H1 (cell line): ENCODE results near the gene PLEKHA4. TPM values are rescaled to one million over a fixed set of nuclear protein-coding genes. Genes with fewer than 3 reads are reported as not detected.

Experiments used
- CTCF ChIA-PET: fragments of 300-600 bp; sonication (Branson Sonifier 250); formaldehyde crosslinking; loops from one replicate; lab custom pipeline; 2021; ENCODE audit not compliant: partially characterized antibody; lab: Charles Lee
- POLR2A ChIA-PET: fragments of 300-600 bp; sonication (Branson Sonifier 250); formaldehyde crosslinking; loops from one replicate; lab custom pipeline; 2021; ENCODE audit warnings: inconsistent platforms; ENCODE audit not compliant: partially characterized antibody; lab: Charles Lee
- DNase-seq, 2 experiments: peaks; one replicate each; pipeline versions ENCODE4 v3.0.0 to v3.0.0-alpha.2; 2010 to 2022; ENCODE audit warnings: low spot score in 2 of 2, low read depth in 1 of 2, mixed read lengths in 1 of 2
- FAIRE-seq: peaks from 2 replicates; lab custom pipeline; 2011; peaks lifted over from hg19 to GRCh38; lab: Jason Lieb, UNC
- H2AFZ ChIP-seq: 2 replicates; pipeline ENCODE4 v1.8.1; 2012; ENCODE audit warnings: low read length, inconsistent platforms
- H2AK5ac ChIP-seq: 2 replicates; pipeline ENCODE4 v1.6.1; 2013; ENCODE audit warnings: low read depth, low read length
- H2BK120ac ChIP-seq: replicated peaks from 2 replicates; pipeline ENCODE3; 2013; ENCODE audit warnings: low read depth, low read length, inconsistent platforms
- H2BK12ac ChIP-seq: 2 replicates; pipeline ENCODE4 v1.6.1; 2013; ENCODE audit warnings: low read depth, low read length
- H2BK15ac ChIP-seq: 2 replicates; pipeline ENCODE4 v1.6.1; 2013; ENCODE audit warnings: low read length
- H2BK20ac ChIP-seq: 2 replicates; pipeline ENCODE4 v1.6.1; 2013; ENCODE audit warnings: low read length
- H2BK5ac ChIP-seq: 2 replicates; pipeline ENCODE4 v1.6.1; 2013; ENCODE audit warnings: low read depth, low read length
- H3K14ac ChIP-seq: 2 replicates; pipeline ENCODE4 v1.6.1; 2013; ENCODE audit warnings: inconsistent platforms; ENCODE audit not compliant: insufficient read length
- H3K18ac ChIP-seq: 2 replicates; pipeline ENCODE4 v1.6.1; 2013; ENCODE audit warnings: low read length; ENCODE audit errors: extremely low read depth
- H3K23ac ChIP-seq: 2 replicates; pipeline ENCODE4 v1.6.1; 2013; ENCODE audit warnings: inconsistent platforms; ENCODE audit not compliant: insufficient read length
- H3K23me2 ChIP-seq: 2 replicates; pipeline ENCODE4 v1.6.1; 2013; ENCODE audit warnings: low read depth, low read length
- H3K27ac ChIP-seq: 2 replicates; pipeline ENCODE4 v1.6.1; 2011; ENCODE audit warnings: low read depth, low read length, inconsistent platforms
- H3K27me3 ChIP-seq, 4 experiments: replicated peaks in 1 of 4; 1 replicate in 1 of 4; 2 replicates in 3 of 4; pipeline versions ENCODE4 v1.6.1 to v1.8.1; 2011 to 2013; ENCODE audit warnings: low read length in 3 of 4, mild to moderate bottlenecking in 3 of 4, inconsistent platforms in 2 of 4, mixed read lengths in 2 of 4, moderate library complexity in 1 of 4; ENCODE audit not compliant: control insufficient read depth in 3 of 4, insufficient read depth in 3 of 4; ENCODE audit errors: extremely low read depth in 1 of 4
- H3K36me3 ChIP-seq, 4 experiments: 2 replicates each; pipeline versions ENCODE4 v1.6.1 to v1.8.1; 2011 to 2013; ENCODE audit warnings: mild to moderate bottlenecking in 4 of 4, low read length in 3 of 4, moderate library complexity in 2 of 4, control low read depth in 1 of 4, inconsistent platforms in 1 of 4; ENCODE audit not compliant: insufficient read depth in 4 of 4, control insufficient read depth in 2 of 4
- H3K4ac ChIP-seq: replicated peaks from 2 replicates; pipeline ENCODE3; 2013; ENCODE audit warnings: low read length, low read depth, mixed read lengths, inconsistent platforms; ENCODE audit not compliant: insufficient read length
- H3K4me1 ChIP-seq, 4 experiments: replicated peaks in 1 of 4; 1 replicate in 1 of 4; 2 replicates in 3 of 4; pipeline versions ENCODE4 v1.6.1 to v1.8.1; 2011 to 2013; ENCODE audit warnings: low read length in 3 of 4, inconsistent platforms in 2 of 4, mixed read lengths in 1 of 4; ENCODE audit not compliant: insufficient read depth in 4 of 4, control insufficient read depth in 3 of 4
- H3K4me2 ChIP-seq, 2 experiments: 2 replicates each; pipeline versions ENCODE4 v1.6.1 to v1.8.1; 2011 to 2013; ENCODE audit warnings: low read depth in 2 of 2, low read length in 2 of 2, control low read depth in 1 of 2, inconsistent platforms in 1 of 2, mild to moderate bottlenecking in 1 of 2; ENCODE audit not compliant: insufficient read depth in 1 of 2
- H3K4me3 ChIP-seq, 4 experiments: fragments of 200-600, 300-600 bp in 1 of 4; sonication (generic), shearing (Covaris generic), sonication (Bioruptor Twin) in 1 of 4; 2 replicates each; pipeline versions ENCODE4 v1.5.1 to v1.8.1; 2011 to 2016; ENCODE audit warnings: low read length in 4 of 4, low read depth in 3 of 4, control low read depth in 2 of 4, inconsistent platforms in 2 of 4, mild to moderate bottlenecking in 2 of 4, mixed read lengths in 1 of 4, moderate library complexity in 1 of 4; ENCODE audit not compliant: insufficient read depth in 2 of 4; ENCODE audit errors: extremely low read depth in 1 of 4
- H3K56ac ChIP-seq: replicated peaks from 2 replicates; pipeline ENCODE3; 2013; ENCODE audit warnings: low read depth, mild to moderate bottlenecking, mixed read lengths, low read length, inconsistent platforms; ENCODE audit not compliant: insufficient read length
- H3K79me1 ChIP-seq: 2 replicates; pipeline ENCODE4 v1.6.1; 2013; ENCODE audit warnings: low read depth, low read length, control low read depth
- H3K79me2 ChIP-seq, 2 experiments: 2 replicates each; pipeline versions ENCODE4 v1.6.1 to v1.8.1; 2012 to 2013; ENCODE audit warnings: low read length in 2 of 2, mild to moderate bottlenecking in 2 of 2, inconsistent platforms in 1 of 2; ENCODE audit not compliant: insufficient read depth in 2 of 2, control insufficient read depth in 1 of 2
- H3K9ac ChIP-seq, 4 experiments: replicated peaks in 1 of 4; 1 replicate in 1 of 4; 2 replicates in 3 of 4; pipeline versions ENCODE4 v1.6.1 to v1.8.1; 2011 to 2013; ENCODE audit warnings: low read depth in 3 of 4, low read length in 3 of 4, control low read depth in 2 of 4, mild to moderate bottlenecking in 2 of 4, moderate library complexity in 2 of 4, inconsistent platforms in 1 of 4; ENCODE audit errors: extremely low read depth in 1 of 4
- H3K9me3 ChIP-seq, 2 experiments: 2 replicates each; pipeline versions ENCODE4 v1.6.1 to v1.8.1; 2012 to 2013; ENCODE audit warnings: mild to moderate bottlenecking in 2 of 2, moderate library complexity in 2 of 2, control low read depth in 1 of 2, inconsistent platforms in 1 of 2, low read depth in 1 of 2, low read length in 1 of 2, mixed read lengths in 1 of 2; ENCODE audit not compliant: insufficient read depth in 2 of 2
- H4K20me1 ChIP-seq, 2 experiments: replicated peaks in 1 of 2; 2 replicates each; pipeline versions ENCODE3 to v1.8.1; 2011 to 2013; ENCODE audit warnings: inconsistent platforms in 2 of 2, low read length in 2 of 2, mild to moderate bottlenecking in 1 of 2; ENCODE audit not compliant: insufficient read depth in 2 of 2, control insufficient read depth in 1 of 2
- H4K5ac ChIP-seq: 2 replicates; pipeline ENCODE4 v1.6.1; 2013; ENCODE audit warnings: low read length, low read depth, mixed read lengths, inconsistent platforms; ENCODE audit not compliant: insufficient read length
- H4K8ac ChIP-seq: 2 replicates; pipeline ENCODE4 v1.8.0; 2013; ENCODE audit warnings: mild to moderate bottlenecking, moderate library complexity, low read length, inconsistent platforms; ENCODE audit not compliant: insufficient read depth; ENCODE audit errors: extremely low read depth
- H4K91ac ChIP-seq: replicated peaks from 2 replicates; pipeline ENCODE3; 2013; ENCODE audit warnings: low read length, mixed read lengths, inconsistent platforms; ENCODE audit not compliant: insufficient read length
- CBX5 ChIP-seq: fragments of 300-800, 300-1000 bp; sonication (generic); IDR thresholded peaks from 2 replicates; pipeline ENCODE4 v1.7.1; 2016; ENCODE audit warnings: antibody characterized with exemption, low read length, low read depth
- CTBP2 ChIP-seq: IDR thresholded peaks from 2 replicates; pipeline ENCODE4 v1.7.0; 2011; ENCODE audit warnings: borderline replicate concordance, mild to moderate bottlenecking, moderate library complexity, mixed read lengths, low read length; ENCODE audit not compliant: insufficient read depth, insufficient read length
- FOSL1 ChIP-seq: IDR thresholded peaks from 2 replicates; pipeline ENCODE4 v1.6.1; 2011; ENCODE audit warnings: mild to moderate bottlenecking, low read depth, low read length, moderate library complexity; ENCODE audit not compliant: insufficient read depth
- MAFK ChIP-seq: IDR thresholded peaks from 2 replicates; pipeline ENCODE4 v1.6.1; 2012; ENCODE audit warnings: low read depth, mild to moderate bottlenecking, improper control_type of control experiment, low read length
- NANOG ChIP-seq: IDR thresholded peaks from 2 replicates; pipeline ENCODE4 v1.6.1; 2011; ENCODE audit warnings: low read length, low read depth, mild to moderate bottlenecking, inconsistent platforms; ENCODE audit not compliant: insufficient read depth, poor library complexity, severe bottlenecking
- RAD21 ChIP-seq, 2 experiments: IDR thresholded peaks in 1 of 2; conservative IDR thresholded peaks in 1 of 2; 2 replicates each; pipeline ENCODE4 v1.6.1; 2011; ENCODE audit warnings: low read depth in 2 of 2, low read length in 2 of 2, improper control_type of control experiment in 1 of 2, inconsistent platforms in 1 of 2, mild to moderate bottlenecking in 1 of 2, moderate library complexity in 1 of 2
- SIRT6 ChIP-seq: IDR thresholded peaks from one replicate; pipeline ENCODE4 v1.7.1; 2012; ENCODE audit warnings: low read length, inconsistent platforms
- SP1 ChIP-seq: IDR thresholded peaks from 2 replicates; pipeline ENCODE4 v1.6.1; 2011; ENCODE audit warnings: low read depth, low read length
- SP4 ChIP-seq: IDR thresholded peaks from 2 replicates; pipeline ENCODE4 v1.6.1; 2012; ENCODE audit warnings: low read length, inconsistent platforms
- SRF ChIP-seq: IDR thresholded peaks from 2 replicates; pipeline ENCODE4 v1.6.1; 2011; ENCODE audit warnings: mild to moderate bottlenecking, low read depth, low read length, moderate library complexity
- YY1 ChIP-seq: IDR thresholded peaks from 2 replicates; pipeline ENCODE4 v1.6.1; 2011; ENCODE audit warnings: low read depth, mild to moderate bottlenecking, low read length
- ZNF274 ChIP-seq: IDR thresholded peaks from 2 replicates; pipeline ENCODE4 v1.7.0; 2012; ENCODE audit warnings: low read length, borderline replicate concordance; ENCODE audit errors: extremely low read depth
- WGBS, 2 experiments: shearing (Covaris generic) in 1 of 2; methylation state at CpG; one replicate each; pipeline versions ENCODE4 v1.1.6 to v1.1.7; 2013 to 2015; ENCODE audit warnings: low lambda C conversion rate in 2 of 2, mixed read lengths in 2 of 2, inconsistent platforms in 1 of 2, low coverage in 1 of 2, missing lambda C conversion rate in 1 of 2; ENCODE audit not compliant: insufficient replicate concordance in 2 of 2, insufficient coverage in 1 of 2, insufficient read length in 1 of 2; ENCODE audit errors: extremely low coverage in 1 of 2, missing lambda C conversion rate in 1 of 2; 5-methylcytosine and 5-hydroxymethylcytosine counted together
- polyA plus RNA-seq, 7 experiments: library from polyadenylated mRNA; depleted of rRNA in 3 of 7; stranded (reverse) in 5 of 7; unstranded in 2 of 7; fragments of >200 nt in 5 of 7; fragments of 200-250 nt in 2 of 7; gene quantifications; 1 replicate in 5 of 7; 2 replicates in 1 of 7; 4 replicates in 1 of 7; pipeline versions ENCODE4 v1.2.1 to v1.2.3, GENCODE V29; 2011 to 2013; ENCODE audit warnings: missing spikeins in 2 of 7, mixed read lengths in 2 of 7
- total RNA-seq: library from RNA; stranded (reverse); fragmentation: NEBNext Ultra II Directional; extraction: Animal tissue kit (Norgen Biotek cat#: 25700); gene quantifications from 2 replicates; pipeline ENCODE4 v1.2.1, GENCODE V29; 2021

Gene PLEKHA4
- total and polyA plus RNA-seq, 2 of the 8 experiments (the other 6 are each of a cell fraction or from before 2014, with no cell fraction given), result 8.2 to 18.0 TPM

GRCh38 chr19:48879025-48879637 is 10.7 kb upstream of the PLEKHA4 start:
- H3K4me2 ChIP-seq, result no peak overlapping the region
- peaks cover under 1 to 7% of the 10 kb centered on the region in 2 experiments; a peak in 3 of 4 replicates for H3K79me2 ChIP-seq
- H4K8ac ChIP-seq, result no peak overlapping the region
- CTCF ChIA-PET, result interaction anchor here (0.6 to 1.6 kb wide), 10 partner anchors 26 to 696 kb away, joined by 3 to 5 read pairs (median 3); partner anchors contain the start of gene BAX
- no peak overlapping the region for H3K23ac ChIP-seq
- no peak overlapping the region for H3K4ac ChIP-seq
- H2BK15ac ChIP-seq, result no peak overlapping the region
- no peak overlapping the region for H2AFZ ChIP-seq
- H4K5ac ChIP-seq, result no peak overlapping the region
- H2BK12ac ChIP-seq, result no peak overlapping the region
- H2BK120ac ChIP-seq, result no peak overlapping the region
- POLR2A ChIA-PET, result interaction anchor here (1.0 to 3.1 kb wide), 6 partner anchors 10 to 85 kb away, joined by 3 to 12 read pairs (median 6); partner anchors contain the start of genes PLEKHA4 and TULP2
- no peak overlapping the region for H3K18ac ChIP-seq
- DNase-seq (no peak), FAIRE-seq (no peak)
- peaks cover 6% of the 10 kb centered on the region for H3K79me1 ChIP-seq
- no peak overlapping the region for H3K9ac ChIP-seq
- H3K9me3 ChIP-seq, result no peaks in the 10 kb centered on the region
- no peaks in the 10 kb centered on the region for H3K23me2 ChIP-seq
- no peak overlapping the region for H2AK5ac ChIP-seq
- H4K91ac ChIP-seq, result no peak overlapping the region
- no peak overlapping the region for H2BK5ac ChIP-seq
- peaks cover 4 to 11% of the 10 kb centered on the region in 2 experiments for H4K20me1 ChIP-seq
- no peaks in the 10 kb centered on the region for H3K27me3 ChIP-seq
- peaks cover 0 to 6% (median 2%) of the 10 kb centered on the region in 4 experiments; a peak in 2 of 7 replicates for H3K4me1 ChIP-seq
- no peak overlapping the region for H3K27ac ChIP-seq
- no peak for TF ChIP-seq RAD21 (IDR thresholded peaks at IDR 0.05 in 1 of 2, conservative IDR thresholded peaks at IDR 0.05 in 1 of 2; ENCODE audit: low read depth in 2 of 2, low read length in 2 of 2)
- TF ChIP-seq CTBP2, result no peak
- TF ChIP-seq SIRT6, result no peak
- no peak for TF ChIP-seq MAFK
- no peak for TF ChIP-seq SP1
- TF ChIP-seq SRF, result no peak
- TF ChIP-seq YY1, result no peak
- no peak for TF ChIP-seq SP4
- no peak for TF ChIP-seq CBX5
- no peak for TF ChIP-seq ZNF274
- no peak for TF ChIP-seq NANOG
- no peak for TF ChIP-seq FOSL1
- peaks cover 9 to 23% (median 15%) of the 10 kb centered on the region in 4 experiments; a peak in 7 of 8 replicates for H3K36me3 ChIP-seq
- H3K4me3 ChIP-seq, result no peak overlapping the region
- no peak overlapping the region for H3K56ac ChIP-seq
- 88% methylated on average over 12 of the region's 13 CpGs; no CpG with 5 or more reads in 1 of the 2 experiments for WGBS, 2 experiments
- H2BK20ac ChIP-seq, result no peak overlapping the region
- no peak overlapping the region for H3K14ac ChIP-seq
